ENCODE measurements around the gene TIGIT.

Gene TIGIT

GRCh38 chr3:114344492-114344891 is 50.7 kb downstream of the TIGIT start:
- no peak overlapping the region for H3K4me3 ChIP-seq (replicated peaks; ENCODE audit: low read depth, low read length)
- no peak for DNase-seq (ENCODE audit: low read depth)
- TF ChIP-seq, protein P1, sequence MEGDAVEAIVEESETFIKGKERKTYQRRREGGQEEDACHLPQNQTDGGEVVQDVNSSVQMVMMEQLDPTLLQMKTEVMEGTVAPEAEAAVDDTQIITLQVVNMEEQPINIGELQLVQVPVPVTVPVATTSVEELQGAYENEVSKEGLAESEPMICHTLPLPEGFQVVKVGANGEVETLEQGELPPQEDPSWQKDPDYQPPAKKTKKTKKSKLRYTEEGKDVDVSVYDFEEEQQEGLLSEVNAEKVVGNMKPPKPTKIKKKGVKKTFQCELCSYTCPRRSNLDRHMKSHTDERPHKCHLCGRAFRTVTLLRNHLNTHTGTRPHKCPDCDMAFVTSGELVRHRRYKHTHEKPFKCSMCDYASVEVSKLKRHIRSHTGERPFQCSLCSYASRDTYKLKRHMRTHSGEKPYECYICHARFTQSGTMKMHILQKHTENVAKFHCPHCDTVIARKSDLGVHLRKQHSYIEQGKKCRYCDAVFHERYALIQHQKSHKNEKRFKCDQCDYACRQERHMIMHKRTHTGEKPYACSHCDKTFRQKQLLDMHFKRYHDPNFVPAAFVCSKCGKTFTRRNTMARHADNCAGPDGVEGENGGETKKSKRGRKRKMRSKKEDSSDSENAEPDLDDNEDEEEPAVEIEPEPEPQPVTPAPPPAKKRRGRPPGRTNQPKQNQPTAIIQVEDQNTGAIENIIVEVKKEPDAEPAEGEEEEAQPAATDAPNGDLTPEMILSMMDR (IDR thresholded peaks at IDR 0.05; ENCODE audit: low read length, missing control alignments): no peak

- TF ChIP-seq, protein P1 (IDR thresholded peaks at IDR 0.05; ENCODE audit: low read length, missing control alignments): no peak
- H3K4me3 ChIP-seq (replicated peaks; ENCODE audit: low read depth, low read length): no peak overlapping the region
- DNase-seq (ENCODE audit: low read depth): no peak
Observed at GRCh38 chr3:114350271-114350670, 56.4 kb downstream of the TIGIT start.

GRCh38 chr3:114350690-114351089 is 56.9 kb downstream of the TIGIT start:
- TF ChIP-seq, protein P1 (IDR thresholded peaks at IDR 0.05; ENCODE audit: low read length, missing control alignments): no peak

GRCh38 chr3:114351123-114351821 is 57.4 kb downstream of the TIGIT start:
- TF ChIP-seq, protein P1 (IDR thresholded peaks at IDR 0.05; ENCODE audit: low read length, missing control alignments): no peak
- H3K4me3 ChIP-seq (replicated peaks; ENCODE audit: low read depth, low read length): no peak overlapping the region
- no peak for DNase-seq (ENCODE audit: low read depth)

More at GRCh38 chr3:114350690-114351089, 56.9 kb downstream of the TIGIT start:
- no peak overlapping the region for H3K4me3 ChIP-seq (replicated peaks; ENCODE audit: low read depth, low read length)
- DNase-seq (ENCODE audit: low read depth): no peak

GRCh38 chr3:114351822-114352145 is 58.0 kb downstream of the TIGIT start:
- TF ChIP-seq, protein P1 (IDR thresholded peaks at IDR 0.05; ENCODE audit: low read length, missing control alignments): no peak
- H3K4me3 ChIP-seq (replicated peaks; ENCODE audit: low read depth, low read length): no peak overlapping the region
- DNase-seq (ENCODE audit: low read depth): no peak

DNA sequence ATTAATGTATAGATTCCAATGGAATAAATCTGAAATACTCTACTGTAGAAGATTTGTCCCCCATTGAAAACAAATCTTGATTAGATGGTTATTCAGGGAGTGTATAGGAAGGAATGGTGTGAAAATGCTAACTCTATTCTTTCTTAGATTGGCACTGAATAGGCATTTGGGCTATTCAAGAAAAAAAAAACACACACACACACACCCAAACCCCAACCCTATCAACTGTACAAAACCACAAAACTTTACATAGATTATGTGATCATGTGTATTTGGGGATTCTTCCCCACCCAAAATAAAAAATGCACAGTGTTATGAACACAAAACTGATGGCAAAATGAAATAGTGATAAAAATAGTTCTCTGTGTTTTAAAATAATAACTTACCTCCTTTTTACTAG is 61.8 kb downstream of the TIGIT start:
- H3K4me3 ChIP-seq (replicated peaks; ENCODE audit: low read depth, low read length): no peak overlapping the region
- DNase-seq (ENCODE audit: low read depth): no peak
- TF ChIP-seq, protein P1 (IDR thresholded peaks at IDR 0.05; ENCODE audit: low read length, missing control alignments): no peak

DNA sequence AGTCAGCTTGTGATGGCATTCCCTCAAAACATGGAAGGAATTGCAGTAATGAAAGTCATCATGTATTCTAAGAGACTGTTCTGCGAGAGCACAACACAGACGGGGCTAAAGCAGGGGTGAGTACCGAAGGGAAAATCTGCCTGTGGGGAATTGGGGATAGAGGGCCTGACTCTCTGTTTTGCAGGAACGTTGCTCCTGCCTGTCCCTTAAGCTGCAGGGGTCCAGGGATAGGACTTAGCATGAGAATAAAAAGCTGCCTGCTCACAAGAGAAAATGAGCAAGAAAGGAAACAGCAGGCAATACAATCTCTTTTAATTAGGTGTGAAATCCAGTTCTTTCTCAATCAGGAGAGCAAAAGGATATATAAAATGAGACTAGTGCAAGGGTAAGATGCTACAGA is 62.2 kb downstream of the TIGIT start:
- DNase-seq (ENCODE audit: low read depth): no peak
- no peak overlapping the region for H3K4me3 ChIP-seq (replicated peaks; ENCODE audit: low read depth, low read length)
- TF ChIP-seq, protein P1 (IDR thresholded peaks at IDR 0.05; ENCODE audit: low read length, missing control alignments): no peak
